Neural cell (in vitro differentiated cells): Measurements from ENCODE around the gene SEZ6. TPM values are rescaled to one million over a fixed set of nuclear protein-coding genes. Genes with fewer than 3 reads are reported as not detected.
A peak's percentile ranks its signal among the peaks of the same experiment; 100 is the strongest.

Experiments
- H2AFZ ChIP-seq: fragments of 200-600, 300-800 bp; sonication (generic), shearing (Covaris generic); 2 replicates; pipeline ENCODE4 v1.6.0; 2014; ENCODE audit warnings: low read depth, mild to moderate bottlenecking, antibody characterized with exemption, low read length, moderate library complexity
- H3F3A ChIP-seq: fragments of 200-600 bp; shearing (Covaris generic); 2 replicates; pipeline ENCODE4 v1.6.1; 2016; ENCODE audit warnings: mild to moderate bottlenecking, moderate library complexity, mixed read lengths, antibody characterized with exemption, low read length; ENCODE audit not compliant: insufficient read depth, poor library complexity, severe bottlenecking
- H3K27ac ChIP-seq: fragments of 200-600, 300-800 bp; sonication (generic), shearing (Covaris generic); 2 replicates; pipeline ENCODE4 v1.5.1; 2014; ENCODE audit warnings: mild to moderate bottlenecking, low read length, moderate library complexity
- H3K27me3 ChIP-seq: fragments of 300-800, 200-600 bp; sonication (generic), shearing (Covaris generic); 2 replicates; pipeline ENCODE4 v1.6.0; 2014; ENCODE audit warnings: mild to moderate bottlenecking, low read depth, low read length, moderate library complexity; ENCODE audit not compliant: insufficient read depth
- H3K36me3 ChIP-seq: fragments of 300-800, 200-600 bp; sonication (generic), shearing (Covaris generic); 2 replicates; pipeline ENCODE4 v1.5.1; 2014; ENCODE audit warnings: mild to moderate bottlenecking, antibody characterized with exemption, low read length, moderate library complexity; ENCODE audit not compliant: insufficient read depth
- H3K4me2 ChIP-seq: fragments of 300-800, 200-600 bp; sonication (generic), shearing (Covaris generic); 2 replicates; pipeline ENCODE4 v1.6.0; 2014; ENCODE audit warnings: mild to moderate bottlenecking, low read length
- H3K4me3 ChIP-seq: fragments of 300-800, 200-600 bp; sonication (generic), shearing (Covaris generic); 2 replicates; pipeline ENCODE4 v1.5.1; 2014; ENCODE audit warnings: mild to moderate bottlenecking, low read length, moderate library complexity
- H3K79me2 ChIP-seq: fragments of 200-600 bp; shearing (Covaris generic); replicated peaks from 2 replicates; pipeline ENCODE4 v1.6.0; 2014; ENCODE audit warnings: mild to moderate bottlenecking, low read length, moderate library complexity; ENCODE audit not compliant: insufficient read depth
- H3K9ac ChIP-seq: fragments of 300-800, 200-600 bp; sonication (generic), shearing (Covaris generic); 2 replicates; pipeline ENCODE4 v1.6.1; 2016; ENCODE audit warnings: mild to moderate bottlenecking, low read length, mixed read lengths
- H3K9me2 ChIP-seq: fragments of 200-600 bp; shearing (Covaris generic); 2 replicates; pipeline ENCODE4 v1.6.1; 2016; ENCODE audit warnings: mild to moderate bottlenecking, low read length, mixed read lengths; ENCODE audit not compliant: insufficient read depth
- H3K9me3 ChIP-seq: fragments of 200-600, 300-800 bp; sonication (generic), shearing (Covaris generic); 2 replicates; pipeline ENCODE4 v1.6.1; 2016; ENCODE audit warnings: mild to moderate bottlenecking, mixed run types, low read length, moderate library complexity, mixed read lengths
- H4K20me1 ChIP-seq: fragments of 200-600 bp; shearing (Covaris generic); 2 replicates; pipeline ENCODE4 v1.6.1; 2016; ENCODE audit warnings: mild to moderate bottlenecking, mixed run types; ENCODE audit not compliant: insufficient read depth
- CTCF ChIP-seq: fragments of 450-650 bp; IDR thresholded peaks from 2 replicates; pipeline ENCODE4 v1.5.1; 2014; ENCODE audit warnings: antibody characterized with exemption, mild to moderate bottlenecking, moderate library complexity; ENCODE audit not compliant: poor library complexity, severe bottlenecking
- EP300 ChIP-seq: fragments of 450-650 bp; conservative IDR thresholded peaks from 2 replicates; pipeline ENCODE4 v1.6.1; 2014; ENCODE audit warnings: antibody characterized with exemption, mild to moderate bottlenecking, moderate library complexity; ENCODE audit not compliant: poor library complexity, severe bottlenecking
- EZH2 ChIP-seq: fragments of 200-600, 300-800 bp; shearing (Covaris generic), sonication (generic); IDR thresholded peaks from 2 replicates; pipeline ENCODE4 v1.6.1; 2014; ENCODE audit warnings: antibody characterized with exemption, low read length, borderline replicate concordance, mild to moderate bottlenecking; ENCODE audit not compliant: insufficient read depth, poor library complexity, severe bottlenecking
- MXI1 ChIP-seq: fragments of 450-650 bp; conservative IDR thresholded peaks from 2 replicates; pipeline ENCODE4 v1.6.1; 2014; ENCODE audit warnings: antibody characterized with exemption, mild to moderate bottlenecking; ENCODE audit not compliant: poor library complexity, severe bottlenecking
- POLR2AphosphoS5 ChIP-seq: IDR thresholded peaks from 2 replicates; pipeline ENCODE4 v1.6.1; 2012
- RAD21 ChIP-seq: fragments of 450-650 bp; conservative IDR thresholded peaks from 2 replicates; pipeline ENCODE4 v1.6.1; 2014; ENCODE audit warnings: antibody characterized with exemption, mild to moderate bottlenecking, moderate library complexity
- SMC3 ChIP-seq: fragments of 450-650 bp; conservative IDR thresholded peaks from 2 replicates; pipeline ENCODE4 v1.6.1; 2014; ENCODE audit warnings: antibody characterized with exemption, mild to moderate bottlenecking, moderate library complexity; ENCODE audit not compliant: poor library complexity
- TAF1 ChIP-seq: IDR thresholded peaks from 2 replicates; pipeline ENCODE4 v1.6.1; 2012; ENCODE audit warnings: low read depth
- polyA plus RNA-seq: library from polyadenylated mRNA; depleted of rRNA; stranded (reverse); fragments of >200 nt; gene quantifications from 2 replicates; pipeline ENCODE4 v1.2.3, GENCODE V29; 2014
- TF ChIP-seq, protein P1 (sequence below): IDR thresholded peaks from 2 replicates; pipeline ENCODE4 v1.6.1; 2012; ENCODE audit warnings: borderline replicate concordance

The SEZ6 gene
- polyA plus RNA-seq, 1 donor from 2014 or later = 15.1 TPM

- Histone ChIP-seq H3K36me3 (no peaks in the 10 kb centered on the region), H3K27me3 (peaks cover 8% of the 10 kb centered on the region), H3K9me2 (no peaks in the 10 kb centered on the region), H3K79me2 (no peaks in the 10 kb centered on the region), H3K27ac (no peak overlapping the region), H3K9ac (no peak overlapping the region), H3K9me3 (no peaks in the 10 kb centered on the region), H3K4me3 (no peak overlapping the region), H4K20me1 (no peaks in the 10 kb centered on the region), H3F3A (no peaks in the 10 kb centered on the region), H3K4me2 (no peak overlapping the region), H2AFZ (no peak overlapping the region)
- TF ChIP-seq EP300 (no peak), POLR2AphosphoS5 (no peak)
Observed at GRCh38 chr17:28986714-28987655, 18.8 kb downstream of the SEZ6 start.

- H3F3A ChIP-seq = no peaks in the 10 kb centered on the region
- H4K20me1 ChIP-seq = no peaks in the 10 kb centered on the region
- H3K9me3 ChIP-seq = no peaks in the 10 kb centered on the region
- no peaks in the 10 kb centered on the region for H3K9me2 ChIP-seq
- no peak overlapping the region for H3K9ac ChIP-seq
- no peaks in the 10 kb centered on the region for H3K36me3 ChIP-seq
- H3K4me3 ChIP-seq = peak overlapping the region; percentile 28
- peaks cover 8% of the 10 kb centered on the region for H3K27me3 ChIP-seq
- TF ChIP-seq RAD21 = no peak
- no peak for TF ChIP-seq CTCF
- TF ChIP-seq SMC3 = no peak
- no peak for TF ChIP-seq TAF1
- no peak for TF ChIP-seq EP300
- no peak for TF ChIP-seq POLR2AphosphoS5
- TF ChIP-seq MXI1 = no peak
- TF ChIP-seq EZH2 = no peak
- TF ChIP-seq, protein P1, sequence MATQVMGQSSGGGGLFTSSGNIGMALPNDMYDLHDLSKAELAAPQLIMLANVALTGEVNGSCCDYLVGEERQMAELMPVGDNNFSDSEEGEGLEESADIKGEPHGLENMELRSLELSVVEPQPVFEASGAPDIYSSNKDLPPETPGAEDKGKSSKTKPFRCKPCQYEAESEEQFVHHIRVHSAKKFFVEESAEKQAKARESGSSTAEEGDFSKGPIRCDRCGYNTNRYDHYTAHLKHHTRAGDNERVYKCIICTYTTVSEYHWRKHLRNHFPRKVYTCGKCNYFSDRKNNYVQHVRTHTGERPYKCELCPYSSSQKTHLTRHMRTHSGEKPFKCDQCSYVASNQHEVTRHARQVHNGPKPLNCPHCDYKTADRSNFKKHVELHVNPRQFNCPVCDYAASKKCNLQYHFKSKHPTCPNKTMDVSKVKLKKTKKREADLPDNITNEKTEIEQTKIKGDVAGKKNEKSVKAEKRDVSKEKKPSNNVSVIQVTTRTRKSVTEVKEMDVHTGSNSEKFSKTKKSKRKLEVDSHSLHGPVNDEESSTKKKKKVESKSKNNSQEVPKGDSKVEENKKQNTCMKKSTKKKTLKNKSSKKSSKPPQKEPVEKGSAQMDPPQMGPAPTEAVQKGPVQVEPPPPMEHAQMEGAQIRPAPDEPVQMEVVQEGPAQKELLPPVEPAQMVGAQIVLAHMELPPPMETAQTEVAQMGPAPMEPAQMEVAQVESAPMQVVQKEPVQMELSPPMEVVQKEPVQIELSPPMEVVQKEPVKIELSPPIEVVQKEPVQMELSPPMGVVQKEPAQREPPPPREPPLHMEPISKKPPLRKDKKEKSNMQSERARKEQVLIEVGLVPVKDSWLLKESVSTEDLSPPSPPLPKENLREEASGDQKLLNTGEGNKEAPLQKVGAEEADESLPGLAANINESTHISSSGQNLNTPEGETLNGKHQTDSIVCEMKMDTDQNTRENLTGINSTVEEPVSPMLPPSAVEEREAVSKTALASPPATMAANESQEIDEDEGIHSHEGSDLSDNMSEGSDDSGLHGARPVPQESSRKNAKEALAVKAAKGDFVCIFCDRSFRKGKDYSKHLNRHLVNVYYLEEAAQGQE = no peak
- no peak overlapping the region for H2AFZ ChIP-seq
- H3K79me2 ChIP-seq = no peaks in the 10 kb centered on the region
- no peak overlapping the region for H3K4me2 ChIP-seq
- H3K27ac ChIP-seq = no peak overlapping the region
Observed at GRCh38 chr17:28985950-28986713, 19.7 kb downstream of the SEZ6 start.
